ENCODE measurements around the gene CHST12.

GRCh38 chr7:2398506-2398905, 4.9 kb upstream of the CHST12 start:
- TF ChIP-seq CTCF (IDR thresholded peaks at IDR 0.05), result no peak
- TF ChIP-seq POLR2A (IDR thresholded peaks at IDR 0.05), result no peak

Measured in adrenal gland (tissue), 5 donors.